SK-N-MC (cell line): ENCODE results near the gene MDH2.
"Not testable (repeated sequence)": the region's sequence is repeated elsewhere in the genome, so short reads cannot be mapped to it uniquely, and the experiment has no call there.

ENCODE experiments used
- EZH2 ChIP-seq: fragments of 200-600 bp; sonication (generic); IDR thresholded peaks from one replicate; pipeline ENCODE4 v1.6.1; 2017; ENCODE audit warnings: antibody characterized with exemption
- POLR2AphosphoS5 ChIP-seq: IDR thresholded peaks from 2 replicates; pipeline ENCODE4 v1.6.1; 2012; ENCODE audit warnings: mild to moderate bottlenecking, low read depth, low read length, borderline replicate concordance

GRCh38 chr7:76101693-76102437 lies 54.0 kb downstream of the MDH2 start:
- TF ChIP-seq POLR2AphosphoS5, EZH2: not testable (repeated sequence)
